K562 (cell line): ENCODE results near the gene ATP9A. TPM values are rescaled to one million over a fixed set of nuclear protein-coding genes. Genes with fewer than 3 reads are reported as not detected.

Source experiments
- ATAC-seq: fragments of 200-7000 bp; cut with Tn5 transposase; 3 replicates; pipeline ENCODE4 v1.9.1; 2020; ENCODE audit warnings: moderate library complexity
- BruUV-seq: library from RNA; stranded (reverse); fragments of 400-500 nt; replicated peaks from 2 replicates; lab custom pipeline; 2021; lab: Mats Ljungman, UMichigan
- CTCF ChIA-PET: fragments of 300-600 bp; formaldehyde crosslinking; extraction: SDS; loops from one replicate; lab custom pipeline; 2021; ENCODE audit warnings: low intra/inter-chr PET ratio; lab: Yijun Ruan, JAX
- POLR2A ChIA-PET: fragments of 300-600, 350-650 bp; sonication (Branson Sonifier 250); formaldehyde crosslinking; extraction: SDS; loops from one replicate; lab custom pipeline; 2021; ENCODE audit warnings: antibody characterized with exemption, inconsistent platforms; lab: Yijun Ruan, JAX
- DNase-seq, 4 experiments: peaks; one replicate each; pipeline versions ENCODE4 v3.0.0 to v3.0.0-alpha.2; 2011 to 2018; ENCODE audit warnings: low spot score in 3 of 4, mixed read lengths in 3 of 4; ENCODE audit errors: extremely low read depth in 1 of 4
- FAIRE-seq: peaks from 2 replicates; lab custom pipeline; 2011; peaks lifted over from hg19 to GRCh38; lab: Jason Lieb, UNC
- H2AFZ ChIP-seq: 2 replicates; pipeline ENCODE4 v1.6.0; 2011; ENCODE audit warnings: low read depth, low read length, control low read depth, inconsistent platforms
- H3K27ac ChIP-seq: fragments of 200-600 bp; 3 replicates; pipeline ENCODE4 v1.8.0; 2011; ENCODE audit warnings: low read depth, mild to moderate bottlenecking, control low read depth, inconsistent platforms, low read length, moderate library complexity, mixed read lengths; ENCODE audit errors: extremely low read depth
- H3K27me3 ChIP-seq, 2 experiments: fragments of 300-600 bp in 1 of 2; 2 replicates in 1 of 2; 3 replicates in 1 of 2; pipeline versions ENCODE4 v1.6.0 to v1.8.0; 2011; ENCODE audit warnings: inconsistent platforms in 2 of 2, low read length in 2 of 2, mild to moderate bottlenecking in 1 of 2, mixed read lengths in 1 of 2, moderate library complexity in 1 of 2; ENCODE audit not compliant: control insufficient read depth in 2 of 2, insufficient read depth in 2 of 2
- H3K36me3 ChIP-seq: fragments of 300-600 bp; 3 replicates; pipeline ENCODE4 v1.8.0; 2011; ENCODE audit warnings: mild to moderate bottlenecking, low read length, inconsistent platforms; ENCODE audit not compliant: control insufficient read depth, insufficient read depth
- H3K4me1 ChIP-seq, 2 experiments: fragments of 200-600 bp in 1 of 2; replicated peaks in 1 of 2; 2 replicates in 1 of 2; 3 replicates in 1 of 2; pipeline versions ENCODE4 v1.5.1 to v1.8.0; 2011; ENCODE audit warnings: inconsistent platforms in 2 of 2, low read length in 2 of 2, mild to moderate bottlenecking in 1 of 2, mixed read lengths in 1 of 2, moderate library complexity in 1 of 2; ENCODE audit not compliant: control insufficient read depth in 2 of 2, insufficient read depth in 2 of 2
- H3K4me2 ChIP-seq: 2 replicates; pipeline ENCODE4 v1.6.1; 2011; ENCODE audit warnings: low read length, control low read depth, inconsistent platforms, mixed read lengths; ENCODE audit not compliant: insufficient read depth
- H3K4me3 ChIP-seq: fragments of 200-600 bp; sonication (generic), shearing (Covaris generic); 2 replicates; pipeline ENCODE4 v1.5.1; 2016; ENCODE audit warnings: control low read depth, inconsistent platforms
- H3K79me2 ChIP-seq: fragments of 200-600 bp; 3 replicates; pipeline ENCODE4 v1.8.0; 2011; ENCODE audit warnings: low read length, inconsistent platforms; ENCODE audit not compliant: control insufficient read depth, insufficient read depth
- H3K9ac ChIP-seq, 2 experiments: 2 replicates each; pipeline versions ENCODE4 v1.6.0 to v1.6.1; 2011; ENCODE audit warnings: low read depth in 2 of 2, low read length in 2 of 2, control low read depth in 1 of 2, inconsistent platforms in 1 of 2, mild to moderate bottlenecking in 1 of 2, mixed read lengths in 1 of 2; ENCODE audit not compliant: insufficient read depth in 1 of 2
- H3K9me1 ChIP-seq: one replicate; pipeline ENCODE4 v1.6.0; 2011; ENCODE audit warnings: inconsistent platforms, mild to moderate bottlenecking, low read length, moderate library complexity; ENCODE audit not compliant: control insufficient read depth, insufficient read depth
- H3K9me3 ChIP-seq: replicated peaks from 2 replicates; pipeline ENCODE4 v1.5.1; 2011; ENCODE audit warnings: low read depth, low read length, inconsistent platforms; ENCODE audit not compliant: control insufficient read depth, insufficient read depth
- H4K20me1 ChIP-seq: replicated peaks from 2 replicates; pipeline ENCODE4 v1.6.1; 2011; ENCODE audit warnings: low read length, inconsistent platforms, mixed read lengths; ENCODE audit not compliant: control insufficient read depth, insufficient read depth
- EWSR1 ChIP-seq: fragments of 450-650 bp; IDR thresholded peaks from 2 replicates; pipeline ENCODE4 v1.6.1; 2018; ENCODE audit warnings: borderline replicate concordance, mild to moderate bottlenecking, low read depth, moderate library complexity; ENCODE audit not compliant: partially characterized antibody
- KDM4B ChIP-seq, 2 experiments: fragments of 450-650 bp in 1 of 2; sonication (generic) in 1 of 2; IDR thresholded peaks; 2 replicates each; pipeline ENCODE4 v1.6.1; 2016 to 2017; ENCODE audit warnings: borderline replicate concordance in 2 of 2, antibody characterized with exemption in 1 of 2, low read depth in 1 of 2, mild to moderate bottlenecking in 1 of 2
- PHF8 ChIP-seq: fragments of 200-600 bp; sonication (generic); IDR thresholded peaks from 2 replicates; pipeline ENCODE4 v1.6.1; 2012; ENCODE audit warnings: mixed run types, mild to moderate bottlenecking, inconsistent platforms, low read length, moderate library complexity, borderline replicate concordance
- ZBTB43 ChIP-seq: sonication (generic); formaldehyde crosslinking; IDR thresholded peaks from 2 replicates; pipeline ENCODE4 v1.8.0; 2023; ENCODE audit warnings: mild to moderate bottlenecking, missing genetic modification reagents
- ZFP1 ChIP-seq: fragments of 450-650 bp; formaldehyde crosslinking; IDR thresholded peaks from 2 replicates; pipeline ENCODE4 v1.4.0; 2020; ENCODE audit warnings: mild to moderate bottlenecking, mixed read lengths
- ZNF133 ChIP-seq: fragments of 250-450 bp; sonication (Bioruptor Pico); IDR thresholded peaks from 2 replicates; pipeline ENCODE4 v1.4.0; 2020; ENCODE audit warnings: mild to moderate bottlenecking
- ZNF408 ChIP-seq: fragments of 250-450 bp; sonication (Bioruptor Pico); IDR thresholded peaks from 2 replicates; pipeline ENCODE4 v1.4.0; 2020; ENCODE audit warnings: low read depth, mild to moderate bottlenecking, moderate library complexity
- WGBS: fragments of 100-300 bp; shearing (Covaris generic); methylation state at CpG from one replicate; pipeline ENCODE4 v1.1.6; 2016; ENCODE audit warnings: low coverage, mixed read lengths; ENCODE audit not compliant: insufficient coverage; ENCODE audit errors: missing lambda C conversion rate; 5-methylcytosine and 5-hydroxymethylcytosine counted together
- in situ Hi-C: fragments of 300-500 bp; cut with MboI; formaldehyde crosslinking; loops from 4 replicates; pipeline ENCODE4 v1.15.0; 2018; ENCODE audit warnings: inconsistent platforms, mixed read lengths
- intact Hi-C: fragments of 100-400 bp; cut with micrococcal nuclease; formaldehyde crosslinking; loops from 2 replicates; pipeline ENCODE4 v1.14.2; 2022
- polyA plus RNA-seq, 8 experiments: library from polyadenylated mRNA; depleted of rRNA in 4 of 8; stranded (reverse) in 5 of 8; unstranded in 3 of 8; fragments of >200 nt; fragmentation: Nextera tagmentation in 2 of 8; fragmentation: Illumina TruSeq in 1 of 8; extraction: Ambion mirVana in 2 of 8; extraction: Trizol in 1 of 8; gene quantifications; 2 replicates each; pipeline versions ENCODE4 v1.2.1 to v1.2.3, GENCODE V29; 2011 to 2014; ENCODE audit warnings: inconsistent platforms in 1 of 8, missing spikeins in 1 of 8
- total RNA-seq, 7 experiments: library from RNA; depleted of rRNA in 6 of 7; stranded (reverse); fragments of >200 nt in 6 of 7; fragmentation: Illumina TruSeq in 2 of 7; extraction: Trizol in 2 of 7; gene quantifications; 2 replicates each; pipeline versions ENCODE4 v1.2.1 to v1.2.3, GENCODE V29; 2011 to 2021; ENCODE audit warnings: low replicate concordance in 1 of 7
- TF ChIP-seq, protein P1 (sequence below): fragments of 150-350 bp; conservative IDR thresholded peaks from 2 replicates; pipeline ENCODE4 v1.6.1; 2014; ENCODE audit warnings: low read length
- TF ChIP-seq, protein P2 (sequence below): fragments of 250-450 bp; sonication (Bioruptor Pico); IDR thresholded peaks from 2 replicates; pipeline ENCODE4 v1.4.0; 2020; ENCODE audit warnings: mild to moderate bottlenecking, moderate library complexity
- TF ChIP-seq, protein P3 (sequence below): fragments of 450-650 bp; IDR thresholded peaks from 2 replicates; pipeline ENCODE4 v1.6.1; 2016; ENCODE audit warnings: low read depth, mild to moderate bottlenecking, moderate library complexity

ATP9A gene
- total and polyA plus RNA-seq, 9 of the 15 experiments (the other 6 are each of a cell fraction or from before 2014, with no cell fraction given) = 0.18 to 0.62 (median 0.29) TPM

- no peak for DNase-seq
- Histone ChIP-seq H3K36me3 (no peaks in the 10 kb centered on the region), H2AFZ (no peak overlapping the region), H3K9me1 (no peaks in the 10 kb centered on the region), H3K4me2 (no peak overlapping the region), H4K20me1 (no peaks in the 10 kb centered on the region), H3K9me3 (no peaks in the 10 kb centered on the region), H3K4me1 (no peaks in the 10 kb centered on the region), H3K4me3 (no peak overlapping the region), H3K27ac (no peak overlapping the region), H3K27me3 (peaks cover 4 to 5% of the 10 kb centered on the region in 2 experiments; a peak in 2 of 5 replicates), H3K79me2 (no peaks in the 10 kb centered on the region), H3K9ac (no peak overlapping the region)
- ChIA-PET POLR2A (no interaction called here), CTCF (no interaction called here)
- intact Hi-C loops (no loop called here), in situ Hi-C loops (no loop called here)
- TF ChIP-seq PHF8 (no peak), KDM4B (IDR thresholded peaks at IDR 0.05; ENCODE audit: borderline replicate concordance in 2 of 2, low read depth in 1 of 2) (no peak), ZFP1 (no peak), ZNF408 (CRISPR knock-in tag) (no peak), ZNF133 (CRISPR knock-in tag) (no peak), EWSR1 (no peak), ZBTB43 (CRISPR knock-in tag) (no peak)
- TF ChIP-seq, protein P1, sequence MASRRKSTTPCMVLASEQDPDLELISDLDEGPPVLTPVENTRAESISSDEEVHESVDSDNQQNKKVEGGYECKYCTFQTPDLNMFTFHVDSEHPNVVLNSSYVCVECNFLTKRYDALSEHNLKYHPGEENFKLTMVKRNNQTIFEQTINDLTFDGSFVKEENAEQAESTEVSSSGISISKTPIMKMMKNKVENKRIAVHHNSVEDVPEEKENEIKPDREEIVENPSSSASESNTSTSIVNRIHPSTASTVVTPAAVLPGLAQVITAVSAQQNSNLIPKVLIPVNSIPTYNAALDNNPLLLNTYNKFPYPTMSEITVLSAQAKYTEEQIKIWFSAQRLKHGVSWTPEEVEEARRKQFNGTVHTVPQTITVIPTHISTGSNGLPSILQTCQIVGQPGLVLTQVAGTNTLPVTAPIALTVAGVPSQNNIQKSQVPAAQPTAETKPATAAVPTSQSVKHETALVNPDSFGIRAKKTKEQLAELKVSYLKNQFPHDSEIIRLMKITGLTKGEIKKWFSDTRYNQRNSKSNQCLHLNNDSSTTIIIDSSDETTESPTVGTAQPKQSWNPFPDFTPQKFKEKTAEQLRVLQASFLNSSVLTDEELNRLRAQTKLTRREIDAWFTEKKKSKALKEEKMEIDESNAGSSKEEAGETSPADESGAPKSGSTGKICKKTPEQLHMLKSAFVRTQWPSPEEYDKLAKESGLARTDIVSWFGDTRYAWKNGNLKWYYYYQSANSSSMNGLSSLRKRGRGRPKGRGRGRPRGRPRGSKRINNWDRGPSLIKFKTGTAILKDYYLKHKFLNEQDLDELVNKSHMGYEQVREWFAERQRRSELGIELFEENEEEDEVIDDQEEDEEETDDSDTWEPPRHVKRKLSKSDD = no peak
- TF ChIP-seq, protein P2, sequence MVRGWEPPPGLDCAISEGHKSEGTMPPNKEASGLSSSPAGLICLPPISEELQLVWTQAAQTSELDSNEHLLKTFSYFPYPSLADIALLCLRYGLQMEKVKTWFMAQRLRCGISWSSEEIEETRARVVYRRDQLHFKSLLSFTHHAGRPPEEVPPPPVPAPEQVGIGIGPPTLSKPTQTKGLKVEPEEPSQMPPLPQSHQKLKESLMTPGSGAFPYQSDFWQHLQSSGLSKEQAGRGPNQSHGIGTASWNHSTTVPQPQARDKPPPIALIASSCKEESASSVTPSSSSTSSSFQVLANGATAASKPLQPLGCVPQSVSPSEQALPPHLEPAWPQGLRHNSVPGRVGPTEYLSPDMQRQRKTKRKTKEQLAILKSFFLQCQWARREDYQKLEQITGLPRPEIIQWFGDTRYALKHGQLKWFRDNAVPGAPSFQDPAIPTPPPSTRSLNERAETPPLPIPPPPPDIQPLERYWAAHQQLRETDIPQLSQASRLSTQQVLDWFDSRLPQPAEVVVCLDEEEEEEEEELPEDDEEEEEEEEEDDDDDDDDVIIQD (CRISPR knock-in tag) = no peak
- TF ChIP-seq, protein P3, sequence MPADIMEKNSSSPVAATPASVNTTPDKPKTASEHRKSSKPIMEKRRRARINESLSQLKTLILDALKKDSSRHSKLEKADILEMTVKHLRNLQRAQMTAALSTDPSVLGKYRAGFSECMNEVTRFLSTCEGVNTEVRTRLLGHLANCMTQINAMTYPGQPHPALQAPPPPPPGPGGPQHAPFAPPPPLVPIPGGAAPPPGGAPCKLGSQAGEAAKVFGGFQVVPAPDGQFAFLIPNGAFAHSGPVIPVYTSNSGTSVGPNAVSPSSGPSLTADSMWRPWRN = no peak
- WGBS = 0% methylated on average over 4 of the region's 4 CpGs
- no peak for ATAC-seq
- no peak for FAIRE-seq
- BruUV-seq = no TSS peak
Measured at GRCh38 chr20:51812861-51813260, 44.7 kb upstream of the ATP9A start.
